GM18505 (cell line): Measurements from ENCODE around the gene CTTN.

Source experiments
- ATAC-seq: cut with Tn5 transposase; IDR thresholded peaks from one replicate; pipeline ENCODE4 v1.9.1; 2021; ENCODE audit not compliant: unreplicated experiment
- POLR2A ChIP-seq: IDR thresholded peaks from 4 replicates; pipeline ENCODE4 v1.6.1; 2011; ENCODE audit warnings: borderline replicate concordance; ENCODE audit not compliant: insufficient read depth, insufficient read length; ENCODE audit errors: extremely low read depth

Gene CTTN

DNA sequence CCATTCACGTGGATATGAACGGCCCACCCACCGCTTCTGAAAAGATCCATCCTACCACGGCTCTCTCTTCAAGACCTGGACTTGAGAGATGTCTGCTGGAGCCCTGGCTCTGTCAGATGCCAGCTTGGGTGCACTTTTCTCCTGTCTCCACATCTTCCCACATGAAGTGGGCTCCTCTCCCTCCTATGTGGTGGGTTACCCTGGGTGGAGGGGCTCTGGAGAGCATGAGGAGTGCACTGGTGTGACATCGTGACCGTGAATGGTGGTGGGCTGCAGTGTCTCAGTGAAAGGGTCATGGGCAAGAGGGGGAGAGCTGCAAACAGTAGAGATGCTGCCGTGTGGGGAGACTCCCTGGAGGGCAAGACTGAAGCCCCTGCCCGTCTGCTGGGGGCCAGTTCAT is 76.4 kb downstream of the CTTN start:
- ATAC-seq = no peak
- no peak for TF ChIP-seq POLR2A

DNA sequence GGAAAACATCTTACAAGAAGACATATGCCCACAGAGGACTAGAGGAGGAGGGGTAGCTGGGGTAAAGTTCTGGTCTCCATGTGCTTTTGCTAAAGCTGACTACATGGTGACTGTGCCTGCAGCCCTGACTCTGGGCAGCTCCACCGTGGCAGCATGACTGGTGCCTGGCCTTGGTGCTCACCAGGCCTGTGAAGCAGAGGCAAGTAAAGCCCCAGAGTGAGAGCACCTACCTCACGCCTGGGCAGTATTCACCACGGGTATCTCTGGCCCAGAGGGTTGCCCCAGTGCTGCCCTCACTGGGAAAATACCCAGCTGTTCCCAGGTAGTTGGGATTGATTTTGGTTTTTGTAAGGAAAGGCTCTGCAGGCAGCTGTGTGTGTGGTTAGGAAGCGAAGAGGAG is 78.3 kb downstream of the CTTN start:
- TF ChIP-seq POLR2A = no peak
- ATAC-seq = no peak

GRCh38 chr11:70477176-70477575 is 78.8 kb downstream of the CTTN start:
- no peak for TF ChIP-seq POLR2A
- ATAC-seq = no peak

DNA sequence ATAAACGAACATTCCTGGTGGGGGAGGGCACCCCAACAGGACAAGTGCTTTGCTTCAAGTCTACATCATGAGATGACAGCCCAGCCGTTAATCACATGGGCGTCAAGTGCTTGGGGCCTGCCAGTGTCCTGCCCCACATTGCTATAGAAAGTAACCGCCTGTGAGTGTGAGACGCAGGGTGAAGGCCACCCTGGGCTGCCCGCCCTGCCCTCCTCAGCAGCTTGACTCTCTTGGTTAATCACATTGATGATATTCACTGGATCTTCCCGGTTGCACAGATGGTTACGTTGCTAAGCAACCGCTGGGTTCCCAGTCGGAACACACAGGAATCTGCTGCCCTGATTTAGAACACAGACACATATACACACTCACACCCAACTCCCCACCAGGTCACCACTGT is 79.3 kb downstream of the CTTN start:
- TF ChIP-seq POLR2A = no peak
- ATAC-seq = no peak

GRCh38 chr11:70478166-70478890 is 80.0 kb downstream of the CTTN start:
- TF ChIP-seq POLR2A = no peak

DNA sequence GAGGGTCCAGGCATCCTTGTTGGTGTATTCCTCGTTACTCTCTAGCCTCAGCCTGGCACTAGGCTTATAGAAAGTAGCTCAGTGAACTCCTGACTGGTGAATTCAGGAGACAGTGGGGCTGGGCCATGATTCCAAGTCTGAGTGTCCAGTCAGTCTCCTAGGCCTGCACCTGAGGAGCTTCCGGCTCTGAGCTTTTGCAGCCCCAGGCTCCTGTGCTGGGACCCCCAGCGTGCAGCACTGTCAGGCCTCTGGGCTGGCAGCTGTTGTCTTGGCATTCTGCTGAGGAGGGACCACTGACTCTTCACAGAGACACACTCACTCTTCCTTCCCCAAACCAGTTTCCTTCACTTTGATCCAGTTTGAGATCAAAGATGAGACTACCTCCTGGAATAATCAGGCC is 82.4 kb downstream of the CTTN start:
- no peak for TF ChIP-seq POLR2A

More at GRCh38 chr11:70478166-70478890, 80.0 kb downstream of the CTTN start:
- no peak for ATAC-seq

GRCh38 chr11:70481625-70482528 is 83.5 kb downstream of the CTTN start:
- ATAC-seq = no peak
- no peak for TF ChIP-seq POLR2A

More for the DNA sequence above, 82.4 kb downstream of the CTTN start:
- no peak for ATAC-seq

DNA sequence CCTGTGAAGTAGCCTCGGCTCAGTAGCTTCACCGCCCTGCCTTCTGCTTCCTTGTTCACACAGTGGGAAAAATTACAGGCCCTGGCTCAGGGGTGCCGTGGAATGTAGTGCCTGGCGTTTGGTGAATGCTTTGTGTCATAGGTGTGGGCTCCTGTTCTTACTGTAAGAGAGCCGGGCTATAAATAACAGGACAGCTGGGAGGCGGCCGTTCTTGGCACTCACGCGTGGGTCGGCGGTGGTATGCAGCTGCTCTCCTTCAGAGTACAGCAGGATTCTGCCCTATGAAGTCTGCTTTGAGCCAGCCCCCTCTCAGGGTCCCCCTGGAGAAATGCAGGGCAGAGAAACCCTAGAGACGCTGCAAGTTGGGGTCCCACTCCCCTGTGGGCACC is 84.2 kb downstream of the CTTN start:
- TF ChIP-seq POLR2A = no peak
- ATAC-seq = no peak

DNA sequence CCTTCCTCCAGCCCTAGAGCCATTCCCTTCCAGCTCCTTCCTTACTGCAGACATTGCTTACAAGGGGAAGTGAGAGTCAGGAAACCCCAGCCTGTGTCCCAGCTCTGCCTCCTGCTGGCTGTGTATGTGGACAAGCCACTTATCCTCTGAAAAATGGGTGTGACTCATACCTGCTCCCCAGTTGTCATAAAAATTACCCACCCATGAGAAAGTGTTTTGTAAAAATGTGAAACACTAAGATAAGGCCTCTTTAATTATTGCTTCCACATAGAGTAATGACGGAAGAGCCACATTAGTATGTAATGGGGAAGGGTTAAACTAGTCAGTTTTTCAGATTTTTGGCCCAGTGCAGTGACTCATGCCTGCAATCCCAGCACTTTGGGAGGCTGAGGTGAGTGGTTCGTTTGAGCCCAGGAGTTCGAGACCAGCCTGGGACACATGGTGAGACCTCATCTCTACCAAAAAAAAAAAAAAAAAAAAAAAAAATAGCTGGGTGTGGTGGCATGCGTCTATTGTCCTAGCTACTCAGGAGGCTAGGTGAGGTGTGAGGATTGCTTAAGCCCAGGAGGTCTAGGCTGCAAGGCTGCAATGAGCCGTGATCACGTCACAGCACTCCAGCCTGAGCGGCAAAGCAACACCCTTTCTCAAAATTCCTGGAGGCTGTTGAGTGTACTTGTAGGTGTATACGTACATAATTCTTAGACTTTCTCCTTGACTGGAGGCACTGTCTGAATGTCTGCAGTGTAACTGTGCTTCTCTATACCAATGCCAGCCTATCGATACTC is 84.9 kb downstream of the CTTN start:
- no peak for TF ChIP-seq POLR2A
- ATAC-seq = no peak

DNA sequence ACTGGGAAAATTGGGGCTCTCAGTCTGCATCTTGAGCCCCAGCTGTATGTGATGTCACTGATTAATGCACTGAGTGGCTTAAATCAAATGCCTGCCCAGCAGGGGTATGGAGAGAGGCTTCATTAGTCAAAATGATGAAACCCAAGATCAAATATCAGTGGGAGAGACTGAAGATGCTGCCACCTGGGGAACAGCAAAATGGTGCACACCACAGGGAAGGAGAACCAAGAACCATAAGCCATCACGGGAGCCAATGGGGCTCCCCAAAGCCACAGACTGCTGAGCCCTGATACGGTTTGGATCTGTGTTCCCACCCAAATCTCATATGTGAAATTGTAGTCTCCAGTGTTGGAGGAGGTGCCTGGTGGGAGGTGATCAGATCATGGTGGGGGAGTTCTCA is 85.6 kb downstream of the CTTN start:
- TF ChIP-seq POLR2A = no peak
- no peak for ATAC-seq

DNA sequence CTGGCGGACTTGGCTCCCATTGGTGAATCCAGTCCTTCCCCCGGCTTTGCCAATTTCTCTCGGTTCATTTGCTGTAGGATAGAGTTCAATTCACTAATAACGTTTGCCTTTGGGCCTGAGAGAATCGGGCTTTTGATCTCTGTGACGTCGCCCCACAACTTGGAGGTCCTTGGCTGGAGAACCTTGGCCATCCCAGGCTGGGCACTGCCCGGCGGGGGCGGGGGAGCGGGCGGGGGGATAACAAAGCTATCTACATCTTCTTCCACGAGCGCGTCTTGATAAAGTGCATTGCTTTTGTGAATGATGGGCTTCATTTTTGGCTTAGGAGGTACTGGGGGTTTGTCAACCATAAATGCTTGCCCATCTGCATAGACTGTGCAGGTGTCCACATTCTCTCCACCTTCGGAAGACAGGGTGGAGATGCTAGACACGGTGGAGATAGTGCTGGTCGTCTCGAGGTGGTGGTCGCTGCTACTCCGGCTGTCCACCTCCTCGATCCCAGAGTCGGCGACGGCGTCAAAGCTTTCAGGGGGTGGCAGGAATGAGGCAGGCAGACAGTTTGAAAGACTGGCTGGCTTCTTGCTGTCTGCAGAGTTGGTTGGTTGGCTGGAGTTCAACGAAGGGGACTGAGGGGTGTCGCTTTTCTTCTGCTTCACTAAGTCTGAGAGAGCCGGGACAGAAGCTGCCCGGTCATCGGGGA is 87.1 kb downstream of the CTTN start:
- no peak for ATAC-seq

GRCh38 chr11:70486026-70486415 is 87.7 kb downstream of the CTTN start:
- TF ChIP-seq POLR2A = no peak
- ATAC-seq = no peak

More for the DNA sequence above, 87.1 kb downstream of the CTTN start:
- TF ChIP-seq POLR2A = no peak
